ENCODE data around the gene ARAP2. TPM values are rescaled to one million over a fixed set of nuclear protein-coding genes. Genes with fewer than 3 reads are reported as not detected.
A peak's percentile ranks its signal among the peaks of the same experiment; 100 is the strongest.

ARAP2 gene
- total RNA-seq, 4 donors from 2014 or later: 12.4 to 65.6 (median 27.5) TPM

DNA sequence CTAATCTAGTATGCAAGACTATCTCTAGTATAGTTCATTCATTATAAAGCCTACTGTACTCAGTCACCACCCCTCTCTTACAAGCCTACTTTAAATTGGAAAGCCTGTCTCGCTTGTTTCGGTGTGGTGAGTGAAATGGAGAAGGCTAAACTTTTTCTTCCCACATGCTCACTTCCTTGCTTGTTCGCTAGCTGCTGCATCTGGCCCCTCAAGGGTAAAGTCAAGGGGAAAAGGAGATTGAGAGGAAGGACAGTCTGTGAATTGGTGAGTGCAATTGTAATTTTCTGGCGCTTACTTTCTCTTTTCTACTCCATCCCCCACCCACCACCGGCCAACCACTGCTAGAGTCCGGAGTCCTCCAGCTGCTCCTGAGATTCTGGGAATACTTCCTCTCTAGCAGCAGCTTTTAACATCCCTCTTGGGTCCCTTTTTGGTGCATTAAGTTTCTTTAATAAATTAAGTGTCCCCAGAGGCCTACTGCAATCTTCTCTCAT, 12.1 kb upstream of the ARAP2 start:
- H3K4me3 ChIP-seq: peak overlapping the region in 1 of 4 donors; percentile 13
- DNase-seq (ENCODE audit: low spot score in 2 of 2): no peak
- no peaks in the 10 kb centered on the region for H3K36me3 ChIP-seq
- H3K4me1 ChIP-seq: peaks cover 0 to 15% (median 7%) of the 10 kb centered on the region in 4 donors
- TF ChIP-seq EP300 (IDR thresholded peaks at IDR 0.05): no peak
- peak overlapping the region in 2 of 4 donors; percentile 4 to 64 for H3K27ac ChIP-seq
- WGBS, 2 donors: 50 to 52% methylated on average over 6 of the region's 6 CpGs
- H3K9me3 ChIP-seq: no peaks in the 10 kb centered on the region
- H3K27me3 ChIP-seq: no peaks in the 10 kb centered on the region

DNA sequence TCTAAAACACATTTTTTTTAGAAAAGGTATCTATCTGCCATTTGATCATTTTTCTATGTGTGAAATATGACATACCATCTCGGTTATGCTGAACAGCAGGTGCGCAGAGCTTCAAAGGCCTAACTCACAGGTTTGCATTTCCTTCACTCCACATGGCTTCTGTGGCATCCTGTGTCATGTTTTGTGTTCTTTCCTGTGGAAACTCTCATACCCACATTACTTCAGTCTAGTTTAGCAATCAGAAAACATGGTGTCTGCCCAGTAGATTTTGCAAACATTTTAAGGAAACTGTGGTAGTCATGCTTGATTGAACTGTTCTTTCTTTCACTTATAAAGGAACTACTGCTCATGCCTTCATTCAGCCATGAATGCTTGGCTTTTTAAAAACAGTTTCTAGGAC, 11.3 kb upstream of the ARAP2 start:
- Histone ChIP-seq H3K4me3 (no peak overlapping the region), H3K27ac (peak overlapping the region in 1 of 4 donors; percentile 41), H3K4me1 (peaks cover 0 to 15% (median 7%) of the 10 kb centered on the region in 4 donors), H3K9me3 (no peaks in the 10 kb centered on the region), H3K27me3 (no peaks in the 10 kb centered on the region), H3K36me3 (no peaks in the 10 kb centered on the region)
- 82 to 94% methylated on average over 2 of the region's 2 CpGs for WGBS, 2 donors
- DNase-seq (ENCODE audit: low spot score in 2 of 2): no peak
- peak in 1 of 2 donors; percentile 71 for TF ChIP-seq EP300 (IDR thresholded peaks at IDR 0.05)
- no peak for TF ChIP-seq POLR2A (IDR thresholded peaks at IDR 0.05)

DNA sequence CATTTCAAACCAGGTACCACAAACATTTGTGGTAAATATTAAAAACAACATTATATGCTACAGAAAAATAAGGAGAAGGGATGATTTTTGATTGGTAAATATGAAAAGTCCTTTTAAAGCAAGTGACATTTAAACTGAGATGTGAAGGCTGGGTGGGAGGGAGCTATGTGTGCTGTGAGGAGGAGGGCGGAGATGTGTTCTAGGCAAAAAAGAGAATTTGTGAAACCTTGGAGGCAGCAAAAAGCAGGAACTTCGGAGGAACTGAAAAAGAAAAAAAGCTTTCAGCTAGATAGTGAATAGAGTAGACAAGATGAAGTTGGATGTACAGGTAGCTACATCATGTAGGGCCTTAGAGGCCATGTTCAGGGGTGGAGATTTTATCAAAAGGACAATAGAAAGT, 10.1 kb upstream of the ARAP2 start:
- 77 to 85% methylated on average over 2 of the region's 2 CpGs for WGBS, 2 donors
- no peaks in the 10 kb centered on the region for H3K36me3 ChIP-seq
- H3K4me3 ChIP-seq: no peak overlapping the region
- peaks cover 0 to 15% (median 7%) of the 10 kb centered on the region in 4 donors for H3K4me1 ChIP-seq
- TF ChIP-seq, protein P1, sequence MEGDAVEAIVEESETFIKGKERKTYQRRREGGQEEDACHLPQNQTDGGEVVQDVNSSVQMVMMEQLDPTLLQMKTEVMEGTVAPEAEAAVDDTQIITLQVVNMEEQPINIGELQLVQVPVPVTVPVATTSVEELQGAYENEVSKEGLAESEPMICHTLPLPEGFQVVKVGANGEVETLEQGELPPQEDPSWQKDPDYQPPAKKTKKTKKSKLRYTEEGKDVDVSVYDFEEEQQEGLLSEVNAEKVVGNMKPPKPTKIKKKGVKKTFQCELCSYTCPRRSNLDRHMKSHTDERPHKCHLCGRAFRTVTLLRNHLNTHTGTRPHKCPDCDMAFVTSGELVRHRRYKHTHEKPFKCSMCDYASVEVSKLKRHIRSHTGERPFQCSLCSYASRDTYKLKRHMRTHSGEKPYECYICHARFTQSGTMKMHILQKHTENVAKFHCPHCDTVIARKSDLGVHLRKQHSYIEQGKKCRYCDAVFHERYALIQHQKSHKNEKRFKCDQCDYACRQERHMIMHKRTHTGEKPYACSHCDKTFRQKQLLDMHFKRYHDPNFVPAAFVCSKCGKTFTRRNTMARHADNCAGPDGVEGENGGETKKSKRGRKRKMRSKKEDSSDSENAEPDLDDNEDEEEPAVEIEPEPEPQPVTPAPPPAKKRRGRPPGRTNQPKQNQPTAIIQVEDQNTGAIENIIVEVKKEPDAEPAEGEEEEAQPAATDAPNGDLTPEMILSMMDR (IDR thresholded peaks at IDR 0.05): no peak
- no peak for TF ChIP-seq POLR2A (IDR thresholded peaks at IDR 0.05)
- no peak for TF ChIP-seq EP300 (IDR thresholded peaks at IDR 0.05)
- H3K27ac ChIP-seq: no peak overlapping the region
- no peaks in the 10 kb centered on the region for H3K27me3 ChIP-seq
- DNase-seq (ENCODE audit: low spot score in 2 of 2): no peak
- no peaks in the 10 kb centered on the region for H3K9me3 ChIP-seq

DNA sequence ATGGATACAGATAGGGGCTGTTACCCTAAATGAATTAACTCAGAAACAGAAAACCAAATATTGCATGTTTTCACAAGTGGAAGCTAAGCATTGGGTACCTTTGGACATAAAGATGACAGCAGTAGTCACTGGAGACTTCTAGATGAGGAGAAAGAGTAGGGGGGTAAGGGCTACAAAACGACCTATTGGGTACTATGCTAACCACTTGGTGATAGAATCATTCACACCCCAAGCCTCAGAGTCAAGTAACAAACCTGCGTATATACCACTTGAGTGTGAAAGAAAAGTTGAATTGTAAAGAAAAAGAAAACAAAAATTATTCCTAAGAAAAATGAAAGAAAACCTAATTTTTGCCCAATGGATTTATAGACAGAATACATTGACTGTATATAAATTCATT, 7.7 kb upstream of the ARAP2 start:
- Histone ChIP-seq H3K27ac (no peak overlapping the region), H3K36me3 (no peaks in the 10 kb centered on the region), H3K27me3 (no peaks in the 10 kb centered on the region), H3K9me3 (no peaks in the 10 kb centered on the region), H3K4me1 (peaks cover 0 to 15% (median 7%) of the 10 kb centered on the region in 4 donors), H3K4me3 (no peak overlapping the region)
- 82 to 94% methylated on average over 2 of the region's 2 CpGs for WGBS, 2 donors
- no peak for DNase-seq (ENCODE audit: low spot score in 2 of 2)
- TF ChIP-seq POLR2A (IDR thresholded peaks at IDR 0.05) (no peak), EP300 (IDR thresholded peaks at IDR 0.05) (no peak)
- TF ChIP-seq, protein P1 (IDR thresholded peaks at IDR 0.05): no peak

DNA sequence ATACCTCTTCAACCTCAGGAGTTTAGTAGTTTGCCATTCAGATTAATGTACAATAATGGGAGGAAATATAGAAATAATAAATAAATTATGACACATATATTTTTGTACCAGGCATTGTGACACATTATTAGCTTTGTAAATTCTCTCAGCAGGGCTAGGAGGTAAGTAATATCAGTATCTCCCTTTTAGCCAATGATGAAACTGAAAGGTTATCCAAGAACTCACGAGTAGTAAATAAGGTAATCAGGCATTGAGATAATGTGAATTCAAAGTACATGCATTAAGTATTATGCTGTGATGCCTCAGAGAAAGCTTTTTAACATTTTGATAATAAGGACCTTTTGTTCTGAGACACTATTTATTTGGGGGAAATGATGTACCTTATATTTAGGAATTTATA, 5.3 kb upstream of the ARAP2 start:
- Histone ChIP-seq H3K27me3 (no peaks in the 10 kb centered on the region), H3K36me3 (no peaks in the 10 kb centered on the region), H3K27ac (no peak overlapping the region), H3K9me3 (no peaks in the 10 kb centered on the region), H3K4me1 (peaks cover 0 to 8% (median 0%) of the 10 kb centered on the region in 4 donors), H3K4me3 (no peak overlapping the region)
- TF ChIP-seq EP300 (IDR thresholded peaks at IDR 0.05): no peak
- no peak for TF ChIP-seq POLR2A (IDR thresholded peaks at IDR 0.05)
- TF ChIP-seq, protein P1 (IDR thresholded peaks at IDR 0.05): no peak
- 84 to 89% methylated on average over 1 of the region's 1 CpG for WGBS, 2 donors
- no peak for DNase-seq (ENCODE audit: low spot score in 2 of 2)

DNA sequence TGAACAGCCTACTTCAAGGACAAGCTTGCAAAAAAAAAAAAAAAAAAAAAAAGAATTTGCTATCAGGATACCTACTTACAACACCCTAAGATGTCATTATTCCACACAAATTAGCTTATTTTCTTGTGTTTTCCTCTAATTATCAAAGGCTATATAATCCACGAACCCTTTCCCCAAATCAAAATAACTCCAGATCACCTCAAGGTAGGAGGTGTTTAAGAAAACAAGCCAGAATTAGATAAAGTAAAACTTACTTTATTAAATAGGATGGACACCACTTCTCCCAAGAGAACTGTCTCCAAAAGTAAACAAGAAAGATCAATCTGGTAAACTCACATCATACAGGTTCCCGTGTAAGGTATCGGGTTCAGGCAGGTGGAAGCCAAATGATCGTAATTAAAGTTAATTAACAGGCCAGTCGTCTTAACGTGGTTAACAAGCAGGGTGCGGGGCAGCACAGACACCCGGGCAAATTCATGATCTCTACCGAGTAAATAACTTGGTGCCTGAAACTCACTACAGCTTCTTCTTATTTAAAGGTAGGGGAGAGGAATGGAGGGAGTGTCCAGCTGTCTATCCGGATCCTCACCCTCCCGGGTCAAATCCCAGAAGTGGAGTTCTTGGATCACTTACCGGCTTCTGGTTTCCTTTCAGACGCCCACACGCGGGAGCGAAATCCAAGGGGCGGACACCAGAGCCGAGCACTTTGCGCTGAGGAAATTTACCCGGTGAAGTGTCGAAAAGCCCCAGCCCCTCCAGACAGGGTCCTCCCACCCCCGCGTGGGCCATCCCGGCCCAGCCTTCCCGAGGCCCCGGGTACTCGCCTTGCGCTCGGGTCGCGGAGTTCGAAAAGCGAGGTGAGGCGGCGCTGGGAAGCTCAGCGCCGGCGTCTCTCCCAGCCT, 708 bp downstream of the ARAP2 start:
- DNase-seq (ENCODE audit: low spot score in 2 of 2): no peak
- 5 to 9% methylated on average over 19 to 38 of the region's 38 CpGs for WGBS, 2 donors
- Histone ChIP-seq H3K4me3 (peak overlapping the region; percentile 49 to 94 (median 90)), H3K36me3 (no peaks in the 10 kb centered on the region), H3K9me3 (no peaks in the 10 kb centered on the region), H3K27ac (peak overlapping the region; percentile 63 to 99 (median 92)), H3K27me3 (no peaks in the 10 kb centered on the region), H3K4me1 (peaks cover 0 to 24% (median 0%) of the 10 kb centered on the region in 4 donors)
- TF ChIP-seq, protein P1 (IDR thresholded peaks at IDR 0.05): no peak
- TF ChIP-seq POLR2A (IDR thresholded peaks at IDR 0.05) (peak in 1 of 2 donors; percentile 5), EP300 (IDR thresholded peaks at IDR 0.05) (peak in 1 of 2 donors; percentile 6)

Data from tibial nerve (tissue), 4 donors.